Heart right ventricle (tissue), 16 donors: Measurements from ENCODE around the gene CD9. TPM values are rescaled to one million over a fixed set of nuclear protein-coding genes. Genes with fewer than 3 reads are reported as not detected.
A peak's percentile ranks its signal among the peaks of the same experiment; 100 is the strongest.
"Not testable (repeated sequence)": the region's sequence is repeated elsewhere in the genome, so short reads cannot be mapped to it uniquely, and the experiment has no call there.

Experiments used
- ATAC-seq, 8 donors: fragments of 200-7000 bp; cut with Tn5 transposase; one replicate each; pipeline ENCODE4 v1.9.1; 2020; ENCODE audit warnings: mild to moderate bottlenecking in 8 of 8, moderate library complexity in 8 of 8, moderate number of reproducible peaks in 1 of 8
- DNase-seq, 2 donors: peaks; one replicate each; pipeline ENCODE4 v3.0.0-alpha.2; 2020
- H3K27ac ChIP-seq, 10 donors: fragments of 200-600 bp; sonication (generic) in 2 of 10; one replicate each; pipeline versions ENCODE4 v1.5.0 to v1.8.0; 2020 to 2022; ENCODE audit warnings: mild to moderate bottlenecking in 3 of 10
- H3K27me3 ChIP-seq, 7 donors: fragments of 200-600 bp; one replicate each; pipeline ENCODE4 v1.8.0; 2021 to 2022; ENCODE audit warnings: mild to moderate bottlenecking in 2 of 7
- H3K36me3 ChIP-seq, 9 donors: fragments of 200-600 bp; sonication (generic) in 1 of 9; one replicate each; pipeline versions ENCODE4 v1.5.0 to v1.8.0; 2020 to 2022; ENCODE audit warnings: mild to moderate bottlenecking in 2 of 9
- H3K4me1 ChIP-seq, 9 donors: fragments of 200-600 bp; sonication (generic) in 1 of 9; one replicate each; pipeline versions ENCODE4 v1.5.0 to v1.8.0; 2020 to 2022; ENCODE audit warnings: mild to moderate bottlenecking in 4 of 9
- H3K4me3 ChIP-seq, 10 donors: fragments of 200-600 bp; sonication (generic) in 2 of 10; one replicate each; pipeline versions ENCODE4 v1.5.0 to v1.8.0; 2020 to 2022; ENCODE audit warnings: mild to moderate bottlenecking in 7 of 10, moderate library complexity in 2 of 10
- H3K9me3 ChIP-seq, 11 donors: fragments of 200-600 bp in 10 of 11; sonication (generic) in 2 of 11; one replicate each; pipeline versions ENCODE4 v1.5.0 to v1.8.0; 2013 to 2022; ENCODE audit warnings: mild to moderate bottlenecking in 2 of 11, control low read depth in 1 of 11, moderate library complexity in 1 of 11
- WGBS, 2 donors: extraction: QIAGEN DNeasy Blood & Tissue Kit; methylation state at CpG; one replicate each; pipeline ENCODE4 v1.1.7; 2013; ENCODE audit warnings: inconsistent platforms in 1 of 2; 5-methylcytosine and 5-hydroxymethylcytosine counted together
- intact Hi-C, 10 donors: fragments of 100-400 bp; cut with DNase I; formaldehyde crosslinking; loops; one replicate each; pipeline versions ENCODE4 v1.11.1 to v1.14.2; 2022
- polyA plus RNA-seq, 2 donors: library from polyadenylated mRNA; stranded (reverse); fragments of 200-250 nt; gene quantifications; one replicate each; pipeline ENCODE4 v1.2.3, GENCODE V29; 2013
- total RNA-seq, 10 donors: library from RNA; stranded (reverse); fragmentation: NEBNext Ultra II Directional in 3 of 10; extraction: Animal tissue kit (Norgen Biotek cat#: 25700) in 3 of 10; gene quantifications; one replicate each; pipeline versions ENCODE4 v1.2.1 to v1.2.4, GENCODE V29; 2021 to 2023
- TF ChIP-seq, protein P1 (sequence below), 9 donors: fragments of 200-600 bp; sonication (generic) in 2 of 9; IDR thresholded peaks; one replicate each; pipeline versions ENCODE4 v1.5.0 to v1.8.0; 2021 to 2022; ENCODE audit warnings: antibody characterized with exemption in 9 of 9, mild to moderate bottlenecking in 5 of 9, moderate library complexity in 1 of 9
- donor health status: Arrhythmogenic right ventricular cardiomyopathy.
- donor health status: ischemic (EF 13 %, LVEDD 7.1; RV severe dilation, severe dysfunction).
- donor health status: healthy with polysubstance abuse.
- donor health status: DM: no; HTN: yes; CAD: no.
- donor health status: DM: no; HTN: no; CAD: no.
- donor health status: ischemic (EF 25% LVEDD 6.9; RV normal size, moderate dysfunction).
- donor health status: ischemic (EF 25% LVEDD 5.7; RV mildly dilated, moderate dysfunction).
- donor health status: healthy.
- donor health status: DM: yes; HTN: yes; CAD: no.
- donor health status: Ischemic cardiomyopathy.
- donor health status: ischemic (EF 35%, LVEDD 5.7; RV mildly dilated, moderate dysfunction).
- donor health status: nonischemic (EF 11% LVEDD 7.7; RV severe dilation, severe dysfunction).
- donor health status: DM: yes; HTN: yes; CAD: no.
- donor health status: PGD.
- donor health status: ischemic (EF 29% LVEDD 5.4; RV normal size, mild dysfunction).
- donor health status: nonischemic (EF 23%, LVEDD 6.1; RV moderate dilation, normal function).

The CD9 gene
- total and polyA plus RNA-seq, 12 donors, result 24.8 to 109 (median 54.2) TPM

DNA sequence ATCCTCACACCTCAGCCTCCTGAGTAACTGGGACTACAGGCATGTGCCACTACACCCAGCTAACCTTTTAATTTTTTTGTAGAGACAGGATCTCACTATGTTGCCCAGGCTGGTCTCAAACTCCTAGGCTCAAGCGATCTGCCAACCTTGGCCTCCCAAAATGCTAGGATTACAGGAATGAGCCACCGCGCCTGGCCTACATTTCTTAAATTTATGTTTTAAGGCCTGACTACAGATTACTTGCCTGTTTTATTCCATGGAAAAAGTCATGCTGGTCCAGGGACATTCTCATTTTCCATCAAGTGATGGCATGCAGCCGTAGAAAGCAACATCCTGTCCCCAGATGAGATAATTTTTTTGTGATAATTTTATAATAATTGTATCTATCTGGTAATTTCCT is 6.1 kb downstream of the CD9 start:
- TF ChIP-seq, protein P1, sequence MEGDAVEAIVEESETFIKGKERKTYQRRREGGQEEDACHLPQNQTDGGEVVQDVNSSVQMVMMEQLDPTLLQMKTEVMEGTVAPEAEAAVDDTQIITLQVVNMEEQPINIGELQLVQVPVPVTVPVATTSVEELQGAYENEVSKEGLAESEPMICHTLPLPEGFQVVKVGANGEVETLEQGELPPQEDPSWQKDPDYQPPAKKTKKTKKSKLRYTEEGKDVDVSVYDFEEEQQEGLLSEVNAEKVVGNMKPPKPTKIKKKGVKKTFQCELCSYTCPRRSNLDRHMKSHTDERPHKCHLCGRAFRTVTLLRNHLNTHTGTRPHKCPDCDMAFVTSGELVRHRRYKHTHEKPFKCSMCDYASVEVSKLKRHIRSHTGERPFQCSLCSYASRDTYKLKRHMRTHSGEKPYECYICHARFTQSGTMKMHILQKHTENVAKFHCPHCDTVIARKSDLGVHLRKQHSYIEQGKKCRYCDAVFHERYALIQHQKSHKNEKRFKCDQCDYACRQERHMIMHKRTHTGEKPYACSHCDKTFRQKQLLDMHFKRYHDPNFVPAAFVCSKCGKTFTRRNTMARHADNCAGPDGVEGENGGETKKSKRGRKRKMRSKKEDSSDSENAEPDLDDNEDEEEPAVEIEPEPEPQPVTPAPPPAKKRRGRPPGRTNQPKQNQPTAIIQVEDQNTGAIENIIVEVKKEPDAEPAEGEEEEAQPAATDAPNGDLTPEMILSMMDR (IDR thresholded peaks at IDR 0.05), result no peak
- intact Hi-C loops, result loop anchor here in 1 of 10 donors (2.0 kb wide), 1 partner anchor 18 kb away; no protein-coding TSS in a partner anchor
- Histone ChIP-seq H3K4me1 (peaks cover 36 to 100% (median 75%) of the 10 kb centered on the region in 9 donors), H3K36me3 (peaks cover 0 to 31% (median 0%) of the 10 kb centered on the region in 9 donors), H3K27ac (peak overlapping the region; percentile 28 to 99 (median 92)), H3K27me3 (peaks cover 0 to 11% (median 0%) of the 10 kb centered on the region in 7 donors), H3K9me3 (no peaks in the 10 kb centered on the region), H3K4me3 (no peak overlapping the region)
- DNase-seq (no peak), ATAC-seq (peak in 5 of 8 donors; percentile 18 to 40 (median 29))
- 71 to 81% methylated on average over 4 of the region's 4 CpGs for WGBS, 2 donors

DNA sequence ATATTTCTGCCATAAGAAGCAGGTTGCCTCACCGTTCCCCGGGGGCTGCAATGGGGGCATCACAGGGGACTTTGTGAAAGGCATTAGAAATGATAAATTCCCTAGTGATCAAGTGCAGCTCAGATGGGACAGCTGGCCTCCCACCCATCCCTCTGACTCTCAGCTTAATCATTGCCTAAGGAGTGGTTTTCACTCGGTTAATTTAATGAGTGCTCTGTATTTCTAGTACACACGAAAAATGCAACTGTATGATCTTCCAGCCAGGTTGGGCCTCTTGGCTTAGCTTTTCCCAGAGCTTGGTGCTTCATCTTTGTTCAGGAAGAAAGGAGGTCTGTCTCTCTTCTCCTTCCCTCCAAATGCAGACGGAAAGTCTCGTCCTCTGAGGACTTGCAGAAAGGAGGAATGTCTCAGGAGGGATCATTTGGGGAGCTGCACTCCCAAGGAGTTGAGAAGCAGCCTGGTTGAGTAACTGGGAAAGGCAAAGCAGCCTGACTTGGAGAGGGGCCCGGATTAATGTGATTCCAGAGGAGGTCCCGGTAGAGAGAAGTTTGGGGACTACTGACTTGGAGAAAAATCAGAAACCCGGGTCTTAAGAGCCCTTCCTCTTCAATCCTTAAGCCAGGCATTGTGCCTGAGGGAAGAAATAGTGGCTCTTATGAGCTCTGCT is 7.2 kb downstream of the CD9 start:
- Histone ChIP-seq H3K36me3 (peaks cover 0 to 42% (median 0%) of the 10 kb centered on the region in 9 donors), H3K27me3 (peaks cover 0 to 1% (median 0%) of the 10 kb centered on the region in 7 donors), H3K4me1 (peaks cover 43 to 100% (median 82%) of the 10 kb centered on the region in 9 donors), H3K4me3 (no peak overlapping the region), H3K9me3 (no peaks in the 10 kb centered on the region), H3K27ac (peak overlapping the region; percentile 5 to 99 (median 92))
- WGBS, 2 donors, result 61 to 68% methylated on average over 9 of the region's 9 CpGs
- TF ChIP-seq, protein P1 (IDR thresholded peaks at IDR 0.05), result no peak
- no peak for DNase-seq
- intact Hi-C loops, result loop anchor here in 1 of 10 donors (2.0 kb wide), 1 partner anchor 17 kb away; no protein-coding TSS in a partner anchor
- ATAC-seq, result no peak

DNA sequence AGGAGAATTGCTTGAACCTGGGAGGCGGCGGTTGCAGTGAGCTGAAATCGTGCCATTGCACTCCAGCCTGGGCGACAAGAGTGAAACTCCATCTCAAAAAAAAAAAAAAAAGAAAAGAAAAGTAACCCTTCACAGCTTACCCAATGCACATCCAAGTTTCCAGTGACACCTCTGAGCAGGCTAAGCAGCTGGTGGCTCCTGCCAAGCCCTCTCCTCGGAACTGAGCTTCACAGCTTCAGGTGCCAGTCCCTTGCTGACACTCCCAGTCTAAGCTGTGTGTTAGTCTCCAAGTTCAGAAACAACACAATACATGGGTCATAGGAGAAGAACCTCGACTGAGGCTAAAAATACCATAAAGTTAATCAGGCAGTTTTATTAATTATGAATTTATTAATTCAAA is 7.9 kb downstream of the CD9 start:
- WGBS, 2 donors, result 80 to 82% methylated on average over 6 of the region's 6 CpGs
- peaks cover 43 to 100% (median 84%) of the 10 kb centered on the region in 9 donors for H3K4me1 ChIP-seq
- no peaks in the 10 kb centered on the region for H3K27me3 ChIP-seq
- H3K36me3 ChIP-seq, result peaks cover 0 to 49% (median 0%) of the 10 kb centered on the region in 9 donors
- ATAC-seq (no peak), DNase-seq (no peak)
- H3K9me3 ChIP-seq, result no peaks in the 10 kb centered on the region
- peak overlapping the region in 5 of 10 donors; percentile 92 to 99 (median 97) for H3K27ac ChIP-seq
- no peak overlapping the region for H3K4me3 ChIP-seq
- TF ChIP-seq, protein P1 (IDR thresholded peaks at IDR 0.05), result no peak
- intact Hi-C loops, result no loop called here

DNA sequence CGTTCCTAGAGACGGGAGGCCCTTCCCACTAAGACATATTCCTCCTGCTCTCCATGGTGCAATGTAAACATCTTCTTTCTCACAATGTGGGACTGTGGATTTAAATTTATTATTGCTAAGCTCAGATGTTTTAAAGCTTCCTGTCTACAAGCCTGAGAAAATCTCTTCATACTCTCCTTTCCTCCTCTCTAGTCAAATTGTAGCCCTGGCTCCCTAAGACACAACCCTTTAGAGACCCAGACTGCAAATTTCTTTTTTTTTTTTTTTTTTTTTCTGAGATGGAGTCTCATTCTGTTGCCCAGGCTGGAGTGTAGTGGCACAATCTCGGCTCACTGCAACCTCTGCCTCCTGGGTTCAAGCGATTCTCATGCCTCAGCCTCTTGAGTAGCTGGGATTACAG is 9.2 kb downstream of the CD9 start:
- H3K4me1 ChIP-seq, result peaks cover 39 to 100% (median 75%) of the 10 kb centered on the region in 9 donors

More for the DNA sequence above, 9.2 kb downstream of the CD9 start:
- intact Hi-C loops, H3K4me3 ChIP-seq, DNase-seq, ATAC-seq, H3K9me3 ChIP-seq, H3K27me3 ChIP-seq: not testable (repeated sequence)
- WGBS, 2 donors, result 94 to 97% methylated on average over 4 of the region's 4 CpGs
- Histone ChIP-seq H3K27ac (peak overlapping the region in 5 of 10 donors; percentile 29 to 99 (median 45)), H3K36me3 (peaks cover 0 to 59% (median 0%) of the 10 kb centered on the region in 9 donors)
